Posterior cingulate gyrus (tissue), 11 donors: ENCODE data around the gene VAT1.
"Not testable (repeated sequence)": the region's sequence is repeated elsewhere in the genome, so short reads cannot be mapped to it uniquely, and the experiment has no call there.

ENCODE experiments used
- DNase-seq, 10 donors: peaks; one replicate each; pipeline versions ENCODE4 v3.0.0 to v3.0.0-alpha.2; 2020 to 2021; ENCODE audit warnings: mixed read lengths in 3 of 10
- intact Hi-C: fragments of 100-400 bp; cut with DNase I; formaldehyde crosslinking; loops from one replicate; pipeline ENCODE4 v1.15.1; 2023

Gene VAT1

GRCh38 chr17:42980766-42981397 is 41.3 kb downstream of the VAT1 start:
- intact Hi-C loops: no loop called here
- DNase-seq: peak in 8 of 10 donors; percentile 46 to 92 (median 66)

- intact Hi-C loops: no loop called here
- peak; percentile 84 to 98 (median 90) for DNase-seq
These were observed 41.9 kb downstream of the VAT1 start, which contains the start of gene RUNDC1 for GRCh38 chr17:42980274-42980765. Gene RUNDC1 (plus strand): TSS chr17:42980565. CDS start chr17:42980577, 12 bp downstream.

- DNase-seq: peak in 8 of 10 donors; percentile 20 to 92 (median 52)
- intact Hi-C loops: no loop called here
These were observed 42.5 kb downstream of the VAT1 start, which contains the start of gene PTGES3L for GRCh38 chr17:42979511-42980273. Gene PTGES3L (minus strand): TSS chr17:42980080. CDS start chr17:42980053, 27 bp downstream.

GRCh38 chr17:42975701-42976100 is 46.5 kb downstream of the VAT1 start:
- intact Hi-C loops, DNase-seq: not testable (repeated sequence)

- no peak for DNase-seq
- intact Hi-C loops: no loop called here
These were observed 46.9 kb downstream of the VAT1 start for GRCh38 chr17:42975265-42975664.

- intact Hi-C loops: not testable (repeated sequence)
These were observed 48.9 kb downstream of the VAT1 start for GRCh38 chr17:42973323-42973722.

GRCh38 chr17:42971589-42971988 is 50.6 kb downstream of the VAT1 start:
- intact Hi-C loops: no loop called here
- DNase-seq: no peak

More at GRCh38 chr17:42973323-42973722, 48.9 kb downstream of the VAT1 start:
- not testable (repeated sequence) for DNase-seq

GRCh38 chr17:42969001-42969581 is 53.1 kb downstream of the VAT1 start:
- peak in 1 of 10 donors; percentile 6 for DNase-seq
- intact Hi-C loops: no loop called here

GRCh38 chr17:42967925-42968324 is 54.3 kb downstream of the VAT1 start:
- no peak for DNase-seq
- intact Hi-C loops: no loop called here
